HG03460 (cell line): Measurements from ENCODE around the gene NCOA1.

ENCODE experiments used
- ATAC-seq: cut with Tn5 transposase; IDR thresholded peaks from one replicate; pipeline ENCODE4 v1.9.1; 2021; ENCODE audit not compliant: unreplicated experiment

Gene NCOA1

DNA sequence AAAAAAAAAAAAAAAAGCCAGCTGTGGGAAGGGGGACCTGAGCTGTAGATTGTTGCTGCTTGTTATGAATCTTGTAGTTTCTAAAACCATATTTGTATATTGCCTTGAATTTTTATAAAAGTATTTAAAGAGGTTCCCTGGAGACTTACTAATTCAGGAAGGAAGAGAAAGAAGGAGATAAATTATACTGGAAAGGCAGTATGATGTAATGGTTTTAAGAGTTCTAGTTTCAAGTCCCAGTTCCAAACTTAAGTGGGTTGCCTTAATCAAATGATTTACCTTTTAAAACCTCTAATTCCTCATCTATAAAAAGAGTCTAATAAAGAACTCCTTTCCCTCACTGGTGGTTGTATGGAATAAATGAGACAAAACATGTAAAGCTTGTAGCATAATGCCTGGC, 240.0 kb downstream of the NCOA1 start:
- ATAC-seq, result no peak

DNA sequence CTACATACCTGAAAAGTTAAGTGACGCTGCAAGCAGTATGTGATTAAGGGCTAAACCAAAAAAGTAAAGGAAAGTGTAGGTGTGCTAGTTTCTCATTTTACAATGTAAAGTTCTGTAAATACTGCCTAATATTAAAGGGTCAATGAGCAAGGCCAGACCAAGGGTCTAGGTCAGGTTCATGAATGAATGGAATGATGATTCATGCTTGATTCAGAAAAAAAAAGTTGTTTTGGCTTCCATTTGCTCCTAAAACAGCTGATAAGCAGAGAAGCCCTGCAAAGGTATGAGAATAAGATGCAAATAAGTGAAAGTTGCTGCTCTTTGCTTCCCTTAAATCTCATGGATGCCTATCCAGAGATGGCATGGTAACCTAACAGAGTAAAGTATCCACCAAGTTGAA, 240.9 kb downstream of the NCOA1 start:
- no peak for ATAC-seq

DNA sequence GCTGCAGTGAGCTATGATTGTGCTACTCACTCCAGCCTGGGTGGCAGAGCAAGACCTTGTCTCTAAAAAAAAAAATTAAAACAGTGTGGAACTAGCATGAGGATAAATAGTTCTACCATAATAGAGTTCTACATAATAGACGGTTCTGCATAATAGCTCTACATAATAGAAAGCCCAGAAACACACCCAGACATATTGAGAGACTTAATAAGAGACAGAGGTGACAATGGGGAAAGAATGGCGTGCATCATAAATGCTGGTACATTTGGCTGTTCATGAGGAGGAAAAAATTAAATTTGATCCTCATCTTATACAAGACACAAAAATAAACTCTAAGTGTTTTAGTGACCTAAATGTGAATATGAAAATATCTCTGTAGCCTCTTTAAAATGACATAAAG, 243.7 kb downstream of the NCOA1 start:
- no peak for ATAC-seq

DNA sequence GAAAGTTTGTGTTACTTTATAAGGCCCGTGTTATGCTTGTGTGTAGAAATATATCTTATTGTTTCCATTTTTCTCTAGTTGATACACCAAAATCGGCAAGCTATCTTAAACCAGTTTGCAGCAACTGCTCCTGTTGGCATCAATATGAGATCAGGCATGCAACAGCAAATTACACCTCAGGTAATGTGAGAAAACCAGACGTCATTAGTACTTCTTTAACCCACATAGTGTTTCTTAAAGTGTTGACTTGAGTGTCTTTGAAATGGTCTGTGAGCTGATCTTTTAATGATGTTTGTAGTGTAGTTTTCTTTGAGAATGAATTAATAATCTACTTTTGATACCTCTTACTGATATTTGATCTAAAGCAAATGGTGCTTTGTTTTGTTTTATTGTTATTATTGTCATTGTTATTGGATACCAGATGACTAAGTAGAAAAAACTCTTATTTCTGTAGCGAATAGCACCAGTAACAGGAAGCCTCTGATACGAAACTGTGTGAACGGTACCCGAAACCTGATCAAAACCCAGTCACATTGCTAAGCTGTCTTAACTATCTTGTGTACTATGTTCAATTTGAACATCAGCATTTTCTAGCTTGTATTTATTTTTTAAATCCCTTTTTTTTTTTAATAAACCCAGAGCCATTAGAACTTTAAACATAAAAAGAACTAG, 248.4 kb downstream of the NCOA1 start:
- no peak for ATAC-seq

DNA sequence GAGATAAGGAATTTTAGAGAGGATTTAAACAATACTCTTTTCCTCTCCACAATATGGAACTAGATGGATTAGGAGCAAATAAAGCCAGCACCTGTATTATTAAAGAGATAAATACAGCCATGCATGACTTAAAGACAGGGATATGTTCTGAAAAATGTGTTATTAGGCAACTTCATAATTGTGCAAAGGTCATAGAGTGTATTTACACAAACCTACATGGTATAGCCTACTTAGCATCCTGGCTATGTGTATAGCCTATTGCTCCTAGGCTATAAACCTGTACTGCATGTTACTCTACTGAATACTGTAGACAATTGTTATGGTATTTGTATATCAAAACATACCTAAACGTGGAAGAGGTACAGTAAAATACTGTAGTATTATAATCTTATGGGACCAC, 249.1 kb downstream of the NCOA1 start:
- ATAC-seq, result no peak

DNA sequence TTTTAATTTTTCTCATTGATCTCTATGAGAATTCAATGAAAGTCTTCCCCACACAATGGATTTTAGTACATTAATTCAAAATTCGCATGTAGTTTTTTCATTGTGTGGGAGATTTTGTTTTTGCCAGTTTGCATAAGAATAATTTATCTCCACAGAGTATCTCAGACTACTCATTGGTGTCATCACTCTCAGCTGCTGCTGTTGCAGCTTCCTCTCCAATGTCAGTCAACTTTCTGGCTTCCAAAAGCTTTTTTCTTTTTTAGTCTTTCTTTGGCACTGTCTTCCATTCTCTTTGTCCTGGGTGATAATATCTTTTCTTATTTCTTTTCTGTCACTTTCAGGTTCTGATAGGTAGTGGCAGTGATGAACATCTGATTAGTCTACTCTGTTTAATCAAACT, 251.7 kb downstream of the NCOA1 start:
- no peak for ATAC-seq

DNA sequence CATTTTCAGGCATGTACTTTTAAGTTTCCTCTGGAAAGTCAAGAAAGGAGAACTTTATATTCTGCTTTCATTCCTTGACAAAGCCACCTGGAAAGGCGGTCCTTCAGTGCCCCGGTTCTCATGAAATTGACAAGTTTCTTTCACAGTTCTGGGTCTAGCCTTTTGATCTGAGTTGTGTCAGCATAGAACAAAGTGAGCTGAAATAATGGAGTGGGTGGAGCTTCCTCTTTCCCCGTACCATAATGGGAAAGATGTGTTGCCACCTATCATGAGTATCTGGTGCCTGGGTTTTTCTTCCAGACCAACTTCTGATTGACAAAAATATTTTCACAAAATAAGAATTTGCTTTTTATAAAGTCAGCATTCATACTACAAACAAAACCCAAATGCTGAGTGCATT, 252.9 kb downstream of the NCOA1 start:
- ATAC-seq, result no peak

DNA sequence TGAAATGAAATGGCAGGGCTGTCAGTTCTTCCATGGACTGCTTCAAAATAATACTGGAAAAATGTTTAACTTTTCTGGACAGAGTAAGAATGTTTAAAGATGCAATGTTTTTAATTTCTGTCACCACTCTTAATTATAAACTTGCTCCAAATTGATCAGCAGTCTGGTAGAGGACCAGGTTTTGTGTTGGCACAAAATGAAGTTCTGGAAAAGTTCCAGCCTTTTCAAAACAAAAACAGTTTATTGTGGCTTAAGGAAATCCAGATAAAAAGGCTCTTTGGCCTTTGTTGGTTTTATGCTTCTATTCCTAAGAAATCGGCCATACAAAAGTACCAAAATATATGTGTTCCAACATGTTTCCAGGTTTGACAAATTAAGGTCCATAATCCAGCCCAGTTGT, 253.3 kb downstream of the NCOA1 start:
- ATAC-seq, result no peak

DNA sequence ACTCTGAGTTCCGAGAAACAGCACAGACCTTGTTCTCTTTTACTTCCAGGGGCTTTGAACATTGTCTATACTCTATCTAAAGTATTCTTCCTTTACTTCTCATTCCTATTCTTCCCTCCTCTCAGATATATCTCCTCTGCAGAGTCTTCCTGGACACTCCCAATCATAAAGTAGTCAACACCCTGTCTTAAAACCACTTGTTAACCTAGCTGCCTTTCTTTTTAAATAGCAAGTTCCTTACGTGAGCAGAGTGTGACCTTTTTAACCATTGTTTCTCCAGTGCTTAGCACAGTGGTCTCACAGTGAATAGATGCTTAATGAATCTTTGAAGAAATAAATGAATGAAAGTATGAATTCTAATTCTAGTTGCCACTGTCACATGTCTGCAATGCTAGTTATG, 254.8 kb downstream of the NCOA1 start:
- no peak for ATAC-seq

DNA sequence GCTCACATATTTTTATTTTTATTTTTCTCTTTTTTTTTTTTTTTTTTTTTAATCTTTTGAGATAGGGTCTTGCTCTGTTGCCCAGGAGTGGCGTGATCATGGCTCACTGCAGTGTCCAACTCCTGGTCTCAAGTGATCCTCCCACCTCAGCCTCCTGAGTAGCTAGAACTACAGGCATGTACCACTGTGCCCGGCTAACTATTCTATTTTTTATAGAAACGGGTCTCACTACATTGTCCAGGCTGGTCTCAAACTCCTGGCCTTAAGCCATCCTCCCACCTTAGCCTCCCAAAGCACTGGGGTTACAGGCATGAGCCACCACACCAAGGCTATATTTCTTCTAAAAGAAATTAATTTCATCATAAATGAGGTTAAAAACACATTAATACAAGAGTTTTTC, 256.2 kb downstream of the NCOA1 start:
- no peak for ATAC-seq

DNA sequence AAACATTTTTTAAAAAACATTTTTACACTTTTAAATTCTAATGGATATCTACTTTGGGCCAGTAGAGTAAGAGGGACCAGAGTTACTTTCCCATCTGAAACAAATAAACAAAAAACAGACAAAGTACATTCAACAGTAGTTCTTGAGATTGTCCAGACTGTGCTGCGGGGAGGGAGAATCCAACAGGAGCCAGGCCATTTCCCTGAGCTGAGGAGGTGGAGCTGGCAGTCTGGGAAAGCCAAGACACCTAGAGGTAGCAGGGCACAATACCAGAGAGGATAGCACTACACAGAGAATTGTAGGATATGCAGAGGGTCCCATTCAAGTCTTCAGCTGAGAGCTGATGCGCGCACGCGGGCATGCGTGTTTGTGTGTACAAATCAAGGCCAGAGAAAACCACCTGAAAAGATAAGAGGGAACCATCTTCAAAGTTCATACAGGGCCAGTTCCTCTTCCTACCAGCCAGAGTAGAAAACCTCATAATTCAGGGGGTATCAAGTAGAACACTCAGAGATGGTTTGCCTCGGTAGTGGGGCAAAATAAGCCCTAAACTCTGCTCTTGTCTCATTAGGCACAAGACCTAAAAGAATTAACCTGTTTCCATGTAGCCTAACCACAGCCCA, 258.1 kb downstream of the NCOA1 start:
- no peak for ATAC-seq

DNA sequence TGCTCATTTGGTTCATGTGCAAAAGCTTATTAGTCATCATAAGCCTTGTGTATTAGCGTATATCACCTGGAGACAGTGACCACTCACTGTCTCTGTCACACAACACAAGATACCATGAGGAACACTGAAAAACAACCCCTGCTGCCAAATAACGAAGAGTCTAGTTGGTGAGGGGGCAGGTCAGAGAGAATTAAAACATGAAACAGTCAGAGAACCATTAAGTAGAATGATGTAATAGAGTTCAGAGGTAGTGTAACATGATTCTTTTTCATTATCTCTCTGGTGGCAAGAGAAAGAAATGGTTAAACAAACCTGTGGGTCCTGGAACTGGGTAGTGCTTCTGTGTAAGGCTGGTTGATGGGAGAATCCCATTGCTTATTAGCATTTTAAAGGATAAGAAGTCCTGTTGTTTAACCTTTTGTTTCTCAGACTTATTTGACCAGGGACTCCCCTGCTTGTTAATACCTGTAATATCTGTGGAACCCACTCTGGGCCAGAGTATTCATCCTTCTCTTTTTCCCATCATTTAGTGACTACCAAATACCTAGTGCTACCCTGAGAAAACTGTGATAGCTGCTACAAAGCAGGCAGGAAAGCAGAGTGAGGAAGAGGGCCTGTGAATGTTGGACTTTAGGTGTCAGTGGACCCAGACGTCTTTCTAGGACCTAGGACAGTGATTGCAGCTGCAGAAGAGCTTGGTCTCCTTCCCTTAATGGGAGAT, 264.1 kb downstream of the NCOA1 start:
- ATAC-seq, result no peak

DNA sequence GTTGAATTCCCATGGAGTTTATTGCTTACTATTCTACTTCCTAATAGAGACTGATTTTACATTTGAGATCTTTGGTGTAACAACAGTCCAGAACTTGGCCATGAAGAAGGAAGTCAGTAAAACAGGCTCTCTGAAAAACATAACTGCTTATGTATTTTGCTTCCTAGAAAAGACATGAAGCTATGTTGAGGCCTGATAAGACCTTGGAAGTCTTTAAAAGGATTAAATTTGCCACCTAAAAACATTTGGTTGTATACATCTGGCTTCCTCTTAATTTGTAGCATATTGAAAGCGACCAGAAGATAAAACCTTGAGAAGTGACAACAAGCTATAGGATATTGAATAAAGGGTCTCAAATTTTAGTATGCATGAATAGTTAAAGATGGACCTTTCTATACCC, 265.7 kb downstream of the NCOA1 start:
- no peak for ATAC-seq

DNA sequence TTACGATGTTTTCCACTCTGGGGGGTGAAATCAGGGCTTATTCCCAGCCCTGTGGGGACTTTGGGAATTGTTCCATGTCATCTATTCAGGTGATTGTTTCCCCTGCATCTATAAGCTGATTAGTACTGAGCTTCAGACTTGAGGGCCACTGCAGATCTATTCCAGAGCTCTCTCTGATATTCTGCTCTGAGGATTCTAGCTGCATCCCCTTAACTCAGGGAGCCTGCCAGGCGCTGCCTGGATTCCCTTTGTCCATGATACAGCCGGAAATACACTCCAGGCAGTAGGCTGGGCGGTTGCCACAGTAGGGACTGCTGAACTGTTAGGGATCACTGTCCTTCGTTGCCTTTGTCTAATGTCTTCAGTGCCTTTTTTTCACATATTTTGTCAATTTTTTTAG, 270.8 kb downstream of the NCOA1 start:
- no peak for ATAC-seq

DNA sequence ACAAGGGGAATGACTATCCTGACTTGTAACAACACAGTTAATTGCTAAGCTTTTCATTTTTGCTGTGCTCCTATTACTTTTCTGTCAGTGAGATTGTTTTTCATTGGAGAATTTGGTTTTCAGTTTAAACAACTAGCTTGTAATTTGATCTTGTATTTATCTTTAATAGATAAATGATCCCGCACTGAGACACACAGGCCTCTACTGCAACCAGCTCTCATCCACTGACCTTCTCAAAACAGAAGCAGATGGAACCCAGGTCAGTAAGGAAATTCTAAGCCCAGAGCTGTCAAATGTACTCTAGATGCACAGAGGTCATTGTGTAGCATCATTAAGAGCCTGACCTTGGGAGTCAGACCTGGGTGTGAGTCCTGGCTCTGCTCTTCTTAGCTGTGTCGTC, 271.5 kb downstream of the NCOA1 start:
- ATAC-seq, result no peak

DNA sequence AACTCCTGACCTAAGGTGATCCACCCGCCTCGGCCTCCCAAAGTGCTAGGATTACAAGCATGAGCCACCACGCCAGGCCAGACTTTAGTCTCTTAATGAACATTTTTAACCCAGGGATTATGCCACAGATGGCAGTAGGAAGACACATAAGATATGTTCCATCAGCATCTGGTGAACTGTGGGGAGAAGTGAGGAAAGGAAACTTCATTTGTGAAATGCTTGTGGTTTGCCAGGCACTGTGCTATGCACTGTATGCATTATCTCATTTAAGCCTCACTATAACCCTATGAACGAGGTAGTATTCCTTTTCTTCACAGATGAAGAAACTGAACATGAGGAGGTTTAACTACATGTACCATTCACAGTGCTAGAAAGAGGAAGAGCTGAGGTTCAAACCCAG, 272.8 kb downstream of the NCOA1 start:
- no peak for ATAC-seq

DNA sequence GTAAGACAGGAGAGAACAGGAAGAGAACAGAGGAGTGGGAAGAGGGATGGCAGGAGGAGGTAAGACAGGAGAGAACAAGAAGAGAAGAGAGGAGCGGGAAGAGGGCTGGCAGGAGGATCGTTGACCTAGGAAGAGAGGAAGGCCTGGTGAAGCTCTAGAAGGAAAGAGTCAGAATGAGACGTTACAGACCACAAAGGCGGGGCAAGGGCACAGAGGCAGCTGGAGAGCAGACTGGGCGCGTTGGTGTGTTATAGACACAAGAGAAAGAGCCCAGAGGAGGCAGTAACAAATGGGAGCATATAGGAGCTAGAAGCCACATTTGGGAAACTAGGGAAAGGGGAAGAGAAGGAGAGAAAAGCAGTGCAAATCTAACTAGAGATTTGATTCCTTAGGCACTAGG, 275.6 kb downstream of the NCOA1 start:
- ATAC-seq, result no peak

DNA sequence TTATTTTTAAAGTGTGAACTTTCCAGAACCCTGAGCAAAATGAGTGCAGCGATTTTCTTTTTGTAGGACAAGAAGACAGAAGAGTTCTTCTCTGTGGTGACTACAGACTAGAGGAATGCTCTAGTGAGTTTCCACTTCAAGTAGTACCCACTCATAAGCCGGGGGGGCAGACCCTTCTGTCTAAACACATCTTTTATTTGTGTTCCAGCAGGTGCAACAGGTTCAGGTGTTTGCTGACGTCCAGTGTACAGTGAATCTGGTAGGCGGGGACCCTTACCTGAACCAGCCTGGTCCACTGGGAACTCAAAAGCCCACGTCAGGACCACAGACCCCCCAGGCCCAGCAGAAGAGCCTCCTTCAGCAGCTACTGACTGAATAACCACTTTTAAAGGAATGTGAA, 277.0 kb downstream of the NCOA1 start:
- ATAC-seq, result no peak

DNA sequence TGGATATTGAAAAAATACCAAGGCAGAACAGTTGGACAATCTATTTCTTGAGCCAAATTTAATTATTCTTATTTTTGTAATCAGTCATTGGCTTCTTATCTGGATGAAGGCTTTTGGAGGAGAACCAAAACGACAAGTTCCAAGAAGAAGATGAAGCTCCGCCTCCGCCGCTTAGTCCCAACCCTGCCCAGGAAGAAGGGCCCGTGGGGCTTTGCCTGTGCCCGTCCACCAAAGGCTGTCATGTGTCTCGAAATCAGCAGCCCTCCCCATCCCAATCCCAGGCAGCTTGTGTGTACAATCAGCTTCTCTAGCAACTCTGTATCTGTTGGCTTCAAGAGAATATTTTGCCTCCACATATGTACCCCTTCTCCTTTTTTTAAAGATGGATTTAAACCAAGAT, 277.5 kb downstream of the NCOA1 start:
- no peak for ATAC-seq

DNA sequence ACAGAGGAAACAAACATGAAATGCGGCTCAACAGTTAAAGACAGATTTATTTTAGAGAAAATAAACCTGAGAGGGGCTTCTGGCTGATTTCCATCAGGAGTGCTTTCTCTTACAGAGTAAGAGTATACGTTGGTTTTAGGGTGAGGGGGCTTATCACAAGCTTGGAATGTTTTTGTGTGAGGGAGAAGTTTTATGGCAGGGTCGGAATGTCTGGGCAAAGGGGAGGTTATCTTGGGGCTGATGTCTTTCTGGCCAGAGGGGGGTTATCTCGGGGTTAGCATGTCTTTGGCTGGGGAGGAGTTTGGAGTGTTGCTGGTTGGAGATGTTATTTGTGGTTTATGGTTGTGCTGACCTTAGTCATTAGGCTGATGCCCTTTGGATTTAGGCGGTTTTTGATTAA, 280.0 kb downstream of the NCOA1 start:
- no peak for ATAC-seq

DNA sequence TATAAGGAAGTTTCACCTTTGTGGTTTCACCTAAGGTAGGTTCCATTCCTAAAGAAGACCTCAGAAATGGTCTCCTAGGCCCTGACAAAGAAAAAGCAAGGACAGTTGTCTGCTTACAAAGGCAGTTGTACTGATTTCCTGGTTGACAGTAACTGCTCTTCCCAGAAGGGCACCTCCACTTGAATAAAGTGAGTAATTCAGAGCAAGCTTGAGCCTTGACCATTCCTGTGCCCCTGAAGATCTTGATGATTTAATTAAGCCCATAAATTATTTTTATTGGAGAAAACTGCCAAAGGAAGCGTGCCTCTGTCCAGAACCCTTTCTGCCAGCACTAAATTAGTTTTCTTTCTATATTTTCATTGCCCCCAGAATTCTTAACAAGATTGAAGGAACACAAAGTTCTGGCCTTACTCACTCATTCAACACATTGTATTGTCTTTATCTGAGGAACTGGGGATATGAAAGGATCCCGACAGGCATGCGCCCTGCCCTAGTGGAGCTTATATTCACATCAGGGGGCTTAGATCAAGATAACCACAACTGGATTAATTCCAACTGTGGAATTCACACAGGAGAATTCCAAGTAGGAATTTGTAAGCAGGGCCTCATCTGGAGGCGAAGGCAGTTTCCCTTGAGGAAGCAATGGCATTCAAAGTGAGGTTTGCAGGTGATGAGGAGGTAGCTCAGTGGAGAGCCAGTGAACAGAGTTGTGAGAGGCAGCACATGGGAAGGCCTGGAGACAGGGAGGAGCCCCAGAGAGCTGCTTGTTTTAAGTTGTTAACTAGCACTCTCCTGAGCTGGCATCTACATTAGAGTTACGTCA, 280.9 kb downstream of the NCOA1 start:
- ATAC-seq, result no peak

DNA sequence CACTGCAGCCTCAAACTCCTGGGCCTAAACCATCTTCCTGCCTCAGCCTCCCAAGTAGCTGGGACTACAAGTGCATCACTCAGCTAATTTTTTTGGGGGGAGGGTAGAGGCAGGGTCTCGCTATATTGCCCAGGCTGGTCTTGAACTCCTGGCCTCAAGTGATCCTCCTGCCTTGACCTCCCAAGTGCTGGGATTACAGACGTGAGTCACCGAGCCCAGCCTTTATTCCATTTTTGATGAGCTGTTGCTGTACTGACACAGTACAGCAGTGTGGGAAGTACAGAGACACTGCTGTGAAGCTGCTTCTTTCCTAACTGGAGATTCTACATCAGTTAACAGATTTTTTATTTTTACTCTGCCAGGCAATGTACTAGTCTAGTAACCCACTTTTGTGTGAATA, 283.3 kb downstream of the NCOA1 start:
- ATAC-seq, result no peak
